ENCODE results near the gene IGFN1. TPM values are rescaled to one million over a fixed set of nuclear protein-coding genes. Genes with fewer than 3 reads are reported as not detected.

The IGFN1 gene
- polyA plus RNA-seq, 1 of the 3 experiments (the other 2 are of a cell fraction) = 0.18 TPM

- peaks cover 0 to 11% of the 10 kb centered on the region in 2 experiments; a peak in 1 of 4 replicates for H3K4me1 ChIP-seq (ENCODE audit: control insufficient read depth in 1 of 2, insufficient read depth in 2 of 2, low read depth in 1 of 2, low read length in 1 of 2)
- H3K27me3 ChIP-seq (ENCODE audit: insufficient read depth) = no peaks in the 10 kb centered on the region
- H4K20me1 ChIP-seq (ENCODE audit: insufficient read depth) = no peaks in the 10 kb centered on the region
- no peak overlapping the region for H3K27ac ChIP-seq (ENCODE audit: low read depth in 2 of 2, low read length in 1 of 2)
- DNase-seq = peak; percentile 19
- WGBS (ENCODE audit: low lambda C conversion rate) = 78% methylated on average over 8 of the region's 9 CpGs
- no peak overlapping the region for H3K4me2 ChIP-seq
- TF ChIP-seq IRF3 (IDR thresholded peaks at IDR 0.05; ENCODE audit: low read depth, low read length) (no peak), EZH2phosphoT487 (IDR thresholded peaks at IDR 0.05; ENCODE audit: borderline replicate concordance, low read depth) (no peak), MAX (IDR thresholded peaks at IDR 0.05; ENCODE audit: low read depth) (no peak)
- no peaks in the 10 kb centered on the region for H3F3A ChIP-seq (replicated peaks; ENCODE audit: insufficient read depth)
- no peak overlapping the region for H3K4me3 ChIP-seq (ENCODE audit: low read depth in 2 of 2, low read length in 1 of 2)
- CTCF ChIA-PET = interaction anchor here (0.6 to 8.7 kb wide), 46 partner anchors 8 to 281 kb away, joined by 3 to 329 read pairs (median 6); partner anchors contain the start of genes TMEM9 and TNNT2
- no peaks in the 10 kb centered on the region for H3K36me3 ChIP-seq (replicated peaks in 1 of 2; ENCODE audit: control insufficient read depth in 1 of 2, insufficient read depth in 2 of 2, low read length in 1 of 2)
- no peak overlapping the region for H3K9ac ChIP-seq
- H3K9me3 ChIP-seq = no peaks in the 10 kb centered on the region
- H3K9me2 ChIP-seq = no peaks in the 10 kb centered on the region
- H2AFZ ChIP-seq (ENCODE audit: low read depth) = no peak overlapping the region
- POLR2A ChIA-PET = no interaction called here
- no peaks in the 10 kb centered on the region for H3K79me2 ChIP-seq (ENCODE audit: insufficient read depth)
Measured at GRCh38 chr1:201253906-201254624, 63.4 kb downstream of the IGFN1 start.

GRCh38 chr1:201254625-201255478 is 64.2 kb downstream of the IGFN1 start:
- Histone ChIP-seq H3K9me2 (no peaks in the 10 kb centered on the region), H3K9ac (no peak overlapping the region), H3K4me3 (ENCODE audit: low read depth in 2 of 2, low read length in 1 of 2) (no peak overlapping the region), H3K4me1 (ENCODE audit: control insufficient read depth in 1 of 2, insufficient read depth in 2 of 2, low read depth in 1 of 2, low read length in 1 of 2) (peaks cover 0 to 11% of the 10 kb centered on the region in 2 experiments; a peak in 1 of 4 replicates), H3K9me3 (no peaks in the 10 kb centered on the region), H4K20me1 (ENCODE audit: insufficient read depth) (no peaks in the 10 kb centered on the region), H2AFZ (ENCODE audit: low read depth) (no peak overlapping the region), H3K4me2 (no peak overlapping the region), H3K36me3 (replicated peaks in 1 of 2; ENCODE audit: control insufficient read depth in 1 of 2, insufficient read depth in 2 of 2, low read length in 1 of 2) (no peaks in the 10 kb centered on the region), H3K27me3 (ENCODE audit: insufficient read depth) (no peaks in the 10 kb centered on the region), H3F3A (replicated peaks; ENCODE audit: insufficient read depth) (no peaks in the 10 kb centered on the region), H3K79me2 (ENCODE audit: insufficient read depth) (no peaks in the 10 kb centered on the region), H3K27ac (ENCODE audit: low read depth in 2 of 2, low read length in 1 of 2) (no peak overlapping the region)
- peak; percentile 97 for DNase-seq
- 53% methylated on average over 13 of the region's 24 CpGs for WGBS (ENCODE audit: low lambda C conversion rate)
- TF ChIP-seq RXRA (IDR thresholded peaks at IDR 0.05; ENCODE audit: borderline replicate concordance, low read depth) = no peak
- TF ChIP-seq CTCF (IDR thresholded peaks at IDR 0.05) = peak; percentile 97
- 0 out of 2 replicates have a peak, but pooled peaks have one; percentile 45 for TF ChIP-seq RCOR1 (IDR thresholded peaks at IDR 0.05; ENCODE audit: low read length)
- TF ChIP-seq RAD21 (IDR thresholded peaks at IDR 0.05; ENCODE audit: low read length) = peak; percentile 97
- no peak for TF ChIP-seq POLR2AphosphoS5 (IDR thresholded peaks at IDR 0.05; ENCODE audit: low read depth, low read length)
- peak; percentile 98 for TF ChIP-seq SMC3 (IDR thresholded peaks at IDR 0.05; ENCODE audit: low read depth, low read length)
- ChIA-PET POLR2A (no interaction called here), CTCF (interaction anchor here (0.5 to 8.7 kb wide), 49 partner anchors 9 to 282 kb away, joined by 3 to 329 read pairs (median 6); partner anchors contain the start of genes TMEM9 and TNNT2)
